HG02973 (cell line): ENCODE data around the gene ZNF585A.

ENCODE experiments used
- ATAC-seq: cut with Tn5 transposase; IDR thresholded peaks from one replicate; pipeline ENCODE4 v1.9.1; 2021; ENCODE audit warnings: moderate library complexity; ENCODE audit not compliant: unreplicated experiment

Gene ZNF585A

DNA sequence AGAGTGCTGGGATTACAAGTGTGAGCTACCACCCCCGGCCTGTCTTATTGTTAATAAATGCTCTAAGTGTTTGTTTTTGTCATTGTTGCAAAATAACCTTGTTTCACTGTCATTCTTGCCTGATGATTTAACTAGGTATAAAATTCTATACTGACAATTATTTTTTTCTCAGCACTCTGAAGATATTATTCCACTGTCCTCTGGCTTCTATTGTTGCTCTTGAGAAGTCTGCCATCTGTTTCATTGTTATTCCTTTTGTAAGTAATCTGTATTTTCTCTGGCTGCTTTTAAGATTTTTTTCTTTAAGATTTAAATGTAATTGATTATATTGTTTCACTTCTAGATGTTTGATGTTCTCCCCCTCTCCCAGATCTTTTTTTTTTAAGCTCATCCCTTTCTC is 76.6 kb downstream of the ZNF585A start:
- ATAC-seq = no peak
